Hepatocyte (in vitro differentiated cells): ENCODE data around the gene ETV7.

Source experiments
- CTCF ChIP-seq: fragments of 200-600 bp; sonication (generic); IDR thresholded peaks from 2 replicates; pipeline ENCODE4 v1.5.1; 2016; ENCODE audit warnings: antibody characterized with exemption, mild to moderate bottlenecking; ENCODE audit not compliant: poor library complexity
- EZH2phosphoT487 ChIP-seq: fragments of 200-600 bp; sonication (generic); IDR thresholded peaks from one replicate; pipeline ENCODE4 v1.6.1; 2018; ENCODE audit warnings: antibody characterized with exemption, mild to moderate bottlenecking, low read depth, moderate library complexity; ENCODE audit not compliant: unreplicated experiment, severe bottlenecking

DNA sequence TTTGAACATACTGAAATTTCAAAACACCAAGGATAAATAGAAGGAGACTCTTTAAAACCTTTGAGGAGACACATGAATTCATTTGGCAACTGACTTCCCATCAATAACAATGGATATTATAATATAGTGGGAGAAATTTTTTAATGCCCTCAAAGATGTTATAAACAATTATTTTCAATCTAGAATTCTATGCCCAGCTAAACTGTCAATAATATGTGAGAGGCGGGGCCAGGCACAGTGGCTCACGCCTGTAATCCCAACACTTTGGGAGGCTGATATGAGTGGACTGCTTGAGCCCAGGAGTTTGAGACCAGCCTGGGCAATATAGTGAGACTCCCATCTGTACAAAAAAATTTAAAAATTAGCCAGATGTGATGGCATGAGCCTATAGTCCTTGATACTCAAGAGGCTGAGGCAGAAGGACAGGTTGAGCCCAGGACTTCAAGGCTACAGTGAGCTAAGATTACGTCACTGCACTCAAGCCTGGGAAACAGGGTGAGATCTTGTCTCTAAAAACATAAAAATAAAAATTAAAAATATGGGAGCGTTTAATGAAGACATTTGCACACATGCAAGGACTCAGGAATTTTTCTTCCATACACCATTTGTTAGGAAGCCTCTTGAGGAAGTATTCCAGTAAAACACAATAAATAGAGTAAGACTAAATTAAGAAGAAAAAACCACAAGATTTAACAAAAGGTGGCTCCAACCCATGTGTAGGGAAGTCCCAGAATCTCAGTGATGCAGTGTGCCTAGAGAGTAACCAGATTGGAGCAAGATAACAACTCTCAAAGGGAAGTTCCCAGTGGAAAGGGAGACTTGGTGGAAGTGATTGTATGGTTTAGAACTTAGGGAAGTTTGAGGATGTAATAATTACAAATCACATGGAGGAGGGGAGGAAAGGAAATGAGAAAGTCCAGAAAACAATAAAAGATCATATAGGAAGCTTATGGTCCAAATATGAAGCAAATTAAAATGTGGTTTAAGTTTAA is 26.3 kb upstream of the ETV7 start:
- TF ChIP-seq CTCF (no peak), EZH2phosphoT487 (no peak)
